GM19240 (cell line): ENCODE data around the gene BUD23.
"Not testable (repeated sequence)": the region's sequence is repeated elsewhere in the genome, so short reads cannot be mapped to it uniquely, and the experiment has no call there.

ENCODE experiments used
- DNase-seq: peaks from one replicate; pipeline ENCODE4 v3.0.0; 2011; ENCODE audit warnings: low spot score; ENCODE audit not compliant: insufficient read length

Gene BUD23

DNA sequence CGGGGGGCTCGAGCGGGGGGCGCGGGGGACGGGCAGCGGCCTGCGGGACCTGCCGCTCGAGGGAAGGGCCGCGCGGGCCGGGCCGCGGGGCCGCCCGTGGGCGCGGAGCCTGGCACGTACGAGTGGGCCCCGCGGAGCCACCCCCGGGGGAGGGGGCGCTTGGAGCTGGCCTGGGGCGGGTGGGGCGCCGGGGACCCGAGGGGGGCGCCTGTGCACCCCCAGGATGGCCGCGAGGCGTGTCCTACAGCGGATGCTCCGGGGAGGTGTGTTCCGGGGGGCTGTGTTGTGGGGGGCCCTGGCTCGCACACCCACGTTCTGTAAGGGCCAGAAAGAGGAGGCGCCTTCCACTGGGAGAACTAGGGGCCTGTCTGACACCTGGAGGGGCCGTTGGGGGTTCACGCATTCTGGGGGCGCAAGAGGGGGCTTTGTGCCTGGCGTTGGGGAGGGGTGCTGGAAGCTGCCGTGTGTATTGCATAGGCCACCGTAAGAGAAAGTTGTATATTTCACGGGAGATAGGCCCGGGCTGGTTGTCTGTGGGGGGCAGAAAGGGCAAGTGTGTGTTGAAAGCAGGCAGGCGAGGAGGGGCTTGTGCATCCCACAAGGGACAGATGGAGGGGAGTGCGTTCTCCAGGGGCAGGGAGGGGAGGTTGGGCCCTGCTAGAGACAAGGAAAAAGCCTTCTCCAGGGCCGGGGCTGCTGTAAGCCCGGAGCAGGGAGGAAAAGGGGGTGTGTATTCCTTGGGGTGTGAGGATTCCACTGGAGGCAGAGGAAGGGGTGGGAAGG is 15.1 kb upstream of the BUD23 start:
- DNase-seq: no peak

GRCh38 chr7:73668886-73669230 is 14.5 kb upstream of the BUD23 start:
- no peak for DNase-seq

DNA sequence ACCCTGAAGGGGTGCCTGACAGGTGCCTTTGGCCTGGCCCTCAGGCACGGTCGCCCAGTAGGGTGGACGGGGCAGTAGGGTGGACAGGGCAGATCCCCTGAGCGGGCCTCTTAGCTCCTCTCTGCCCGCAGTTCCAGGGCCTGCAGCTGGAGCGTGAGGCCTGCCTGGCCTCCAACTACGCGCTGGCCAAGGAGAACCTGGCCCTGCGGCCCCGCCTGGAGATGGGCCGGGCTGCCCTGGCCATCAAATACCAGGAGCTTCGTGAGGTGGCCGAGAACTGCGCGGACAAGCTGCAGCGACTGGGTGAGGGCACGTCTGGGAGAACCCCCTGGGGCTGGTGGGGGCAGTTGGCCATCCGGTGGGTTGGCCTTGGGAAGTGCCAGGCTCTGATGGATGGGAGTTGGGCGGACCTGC is 14.1 kb upstream of the BUD23 start:
- DNase-seq: no peak

DNA sequence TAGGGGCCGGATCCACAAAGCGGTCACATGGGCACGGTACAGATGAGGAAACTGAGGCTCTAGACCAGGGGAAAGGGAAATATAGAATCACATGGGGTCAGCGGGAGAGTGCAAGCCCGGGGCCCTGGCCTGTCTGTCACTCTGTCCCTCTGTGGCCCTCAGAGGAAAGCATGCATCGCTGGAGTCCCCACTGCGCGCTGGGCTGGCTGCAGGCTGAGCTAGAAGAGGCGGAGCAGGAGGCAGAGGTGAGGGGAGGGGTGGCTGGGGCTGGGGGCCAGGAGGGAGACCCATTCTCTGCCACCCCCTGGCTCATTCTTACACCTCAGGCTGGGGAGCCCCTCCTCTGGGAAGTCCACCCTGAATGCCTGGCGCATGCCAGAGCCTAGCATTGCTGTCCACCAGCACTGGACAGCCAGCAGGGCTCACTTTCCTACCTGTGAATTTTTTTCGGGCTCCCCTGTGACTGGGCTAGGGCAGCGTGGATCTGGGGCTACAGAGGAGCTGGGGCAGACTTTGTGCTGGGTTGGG is 13.5 kb upstream of the BUD23 start:
- no peak for DNase-seq

- DNase-seq: no peak
Observed at GRCh38 chr7:73671322-73671661, 12.1 kb upstream of the BUD23 start.

- DNase-seq: no peak
Observed at GRCh38 chr7:73671857-73672445, 11.4 kb upstream of the BUD23 start.

DNA sequence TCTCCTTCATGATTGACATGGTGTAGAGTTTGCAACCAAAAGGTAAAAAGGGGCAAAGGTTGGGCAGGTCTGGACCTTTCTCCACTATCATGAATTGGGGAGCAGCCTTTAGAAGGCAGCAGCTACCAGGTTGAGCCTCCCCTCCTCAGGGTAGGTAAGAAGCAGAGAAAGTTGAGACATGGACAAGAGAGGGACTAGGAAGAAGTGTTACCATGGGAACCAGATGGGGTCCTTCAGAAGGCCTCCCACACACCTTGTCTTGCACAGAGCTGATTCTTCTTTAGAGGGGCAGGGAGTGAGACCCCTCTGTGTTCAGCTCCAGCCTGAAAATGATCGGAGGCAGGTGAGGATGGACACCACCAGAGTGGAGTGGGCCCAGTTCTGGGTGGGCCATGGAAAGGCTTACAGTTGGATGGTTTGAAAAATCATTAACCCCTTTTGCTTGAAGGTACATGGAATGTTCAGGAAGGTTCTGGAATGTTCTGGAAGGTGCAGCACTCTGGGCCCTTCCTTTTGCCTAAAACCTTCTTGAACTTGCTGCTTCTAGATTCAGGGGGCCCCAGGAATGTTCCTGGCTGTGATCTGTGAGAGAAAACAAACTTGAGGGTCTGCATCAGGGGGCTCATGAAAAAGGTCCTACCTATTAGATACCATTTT is 8.8 kb upstream of the BUD23 start:
- DNase-seq: no peak

DNA sequence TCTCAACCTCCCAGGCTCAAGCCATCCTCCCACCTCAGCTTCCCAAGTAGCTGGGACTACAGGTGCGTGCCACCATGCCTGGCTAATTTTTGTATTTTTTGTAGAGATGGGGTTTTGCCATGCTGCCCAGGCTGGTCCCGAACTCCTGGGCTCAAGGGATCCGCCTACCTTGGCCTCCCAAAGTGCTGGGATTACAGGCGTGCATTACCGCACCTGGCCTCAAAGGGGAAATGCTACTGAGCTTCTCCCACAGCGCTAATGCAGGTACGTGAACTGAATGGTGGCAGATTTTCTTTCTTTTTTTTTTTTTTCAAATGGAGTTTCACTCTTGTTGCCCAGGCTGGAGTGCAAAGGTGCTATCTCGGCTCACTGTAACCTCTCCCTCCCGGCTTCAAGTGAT is 7.3 kb upstream of the BUD23 start:
- not testable (repeated sequence) for DNase-seq

DNA sequence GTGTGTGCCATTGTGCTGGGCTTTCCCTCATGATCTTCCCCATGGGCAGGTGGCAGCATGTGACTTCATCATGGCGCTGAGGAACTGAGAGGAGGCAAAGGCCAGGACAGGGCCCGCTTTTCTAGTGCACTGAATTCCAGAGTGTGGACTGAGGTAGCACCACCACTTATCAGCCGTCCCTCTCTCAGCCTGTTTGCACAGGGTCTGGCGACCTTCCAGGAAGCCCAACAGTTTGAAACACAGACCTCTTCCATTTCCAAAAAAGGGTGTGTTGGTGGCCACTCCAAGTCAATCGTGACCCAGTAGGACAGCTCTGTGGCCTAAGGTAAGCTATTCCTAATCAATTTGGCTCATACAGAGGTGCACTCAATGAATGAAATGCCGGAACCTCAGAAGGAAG is 4.5 kb upstream of the BUD23 start:
- DNase-seq: no peak

DNA sequence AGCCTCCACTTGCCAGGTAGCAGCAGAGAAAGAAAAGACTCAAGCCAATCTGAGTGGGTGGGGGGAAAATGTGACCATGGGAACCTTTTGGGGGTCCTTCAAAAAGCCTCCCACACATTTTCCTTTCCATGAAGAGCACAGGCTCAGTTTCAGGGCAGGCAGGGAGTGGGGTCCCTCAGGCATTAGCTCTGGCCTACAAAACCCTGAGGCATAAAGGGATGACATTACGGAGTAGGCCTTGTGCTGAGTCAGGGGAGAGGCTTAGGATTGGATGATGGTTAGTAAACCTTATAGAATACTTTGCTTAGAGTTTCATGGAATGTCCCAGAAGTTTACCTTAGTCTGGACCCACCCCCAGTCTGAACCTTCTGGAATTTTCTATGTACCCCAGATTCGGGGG is 3.7 kb upstream of the BUD23 start:
- DNase-seq: no peak

- DNase-seq: no peak
Observed at GRCh38 chr7:73680501-73680900, 2.9 kb upstream of the BUD23 start.

DNA sequence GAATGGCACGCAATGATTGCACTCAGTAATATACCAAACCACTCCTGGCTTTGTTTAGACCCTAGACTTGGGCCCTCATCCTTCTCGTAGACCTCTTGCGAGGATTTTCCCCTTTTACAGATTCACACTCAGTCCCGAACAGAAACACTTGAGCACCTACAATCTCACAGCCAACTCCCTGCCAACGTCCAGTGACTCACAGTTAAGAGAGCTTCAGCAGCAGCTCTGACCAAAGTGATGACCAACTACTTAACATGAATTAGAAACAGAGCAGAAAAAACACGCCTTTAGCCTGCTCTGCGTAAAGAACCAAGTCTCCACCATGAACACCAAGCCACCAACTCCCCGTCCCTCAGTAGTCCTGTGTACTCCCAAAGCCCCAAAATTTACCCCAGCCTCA is 2.4 kb upstream of the BUD23 start:
- DNase-seq: no peak

DNA sequence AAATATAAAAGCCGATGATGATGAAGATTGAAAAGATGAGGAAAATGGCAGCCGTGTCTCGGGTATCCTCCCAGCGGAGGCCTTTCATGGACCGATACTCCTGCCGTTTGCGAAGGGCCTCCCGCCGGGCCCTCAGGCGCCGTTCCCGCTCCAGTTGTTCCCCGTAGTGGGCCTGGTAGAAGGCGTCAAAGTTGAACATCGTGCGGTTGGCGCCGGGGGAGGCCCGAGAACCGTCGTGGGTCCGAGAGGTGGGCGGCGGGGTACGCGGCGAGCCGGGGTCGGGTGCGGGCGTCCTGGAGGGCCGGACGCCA is 697 bp upstream of the BUD23 start:
- DNase-seq: no peak

- no peak for DNase-seq
Observed at GRCh38 chr7:73683788-73684693, 644 bp downstream of the BUD23 start.

DNA sequence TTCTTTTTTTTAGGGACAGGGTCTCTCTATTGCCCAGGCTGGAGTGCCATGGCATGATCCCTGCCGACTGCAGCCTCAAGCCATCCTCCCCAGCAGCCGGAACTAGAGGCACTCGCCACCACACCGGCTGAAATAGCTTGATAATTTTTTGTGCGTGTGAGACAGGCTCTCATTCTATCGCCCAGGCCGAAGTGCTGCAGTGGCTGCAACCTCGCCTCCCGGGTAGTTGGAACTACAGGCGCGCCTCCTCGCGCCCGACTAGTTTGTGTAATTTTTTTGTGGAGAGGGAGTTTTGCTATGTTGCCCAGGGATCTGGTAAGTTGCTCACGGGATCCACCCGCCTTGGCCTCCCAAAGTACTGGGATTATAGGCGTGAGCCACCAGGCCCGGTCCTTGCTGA is 1.9 kb downstream of the BUD23 start:
- DNase-seq: no peak

DNA sequence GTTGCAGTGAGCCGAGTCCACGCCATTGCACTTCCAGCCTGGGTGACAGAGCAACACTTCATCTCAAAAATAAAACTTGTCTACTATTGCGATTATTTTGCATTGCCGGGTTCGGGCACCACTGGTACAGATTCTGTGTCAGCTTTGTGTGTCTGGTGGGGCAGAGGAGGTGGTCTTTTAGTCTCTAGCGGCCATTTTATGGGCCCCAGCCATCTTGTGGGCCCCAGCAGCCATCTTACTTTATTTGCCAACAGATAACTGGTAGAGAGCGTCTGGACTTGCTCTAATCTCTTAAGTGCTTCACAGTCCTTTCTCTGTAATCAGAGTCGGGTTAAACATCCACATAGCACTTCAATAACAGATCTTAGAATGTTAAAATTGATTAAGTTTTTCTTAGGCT is 4.9 kb downstream of the BUD23 start:
- DNase-seq: no peak

GRCh38 chr7:73690646-73691045 is 7.2 kb downstream of the BUD23 start:
- no peak for DNase-seq

DNA sequence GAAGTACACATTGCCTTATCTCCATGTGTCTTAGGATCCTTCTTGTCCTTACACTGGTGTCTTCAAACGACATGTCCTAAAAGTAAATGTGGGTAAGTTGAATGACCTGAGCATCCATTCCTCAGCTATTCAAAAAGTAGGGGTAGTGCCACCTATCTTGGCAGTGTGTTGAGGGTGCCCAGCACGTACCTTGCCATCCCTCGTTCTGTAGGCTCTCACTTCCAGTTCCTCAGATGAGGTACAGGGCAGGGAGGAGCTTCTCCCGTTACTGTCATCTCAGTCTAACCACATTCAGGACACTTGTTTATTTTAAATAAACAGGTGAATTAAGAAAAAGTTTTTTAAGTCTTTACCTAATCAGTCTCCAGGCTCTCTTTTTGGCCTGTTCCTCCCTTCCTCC is 13.0 kb downstream of the BUD23 start:
- no peak for DNase-seq

DNA sequence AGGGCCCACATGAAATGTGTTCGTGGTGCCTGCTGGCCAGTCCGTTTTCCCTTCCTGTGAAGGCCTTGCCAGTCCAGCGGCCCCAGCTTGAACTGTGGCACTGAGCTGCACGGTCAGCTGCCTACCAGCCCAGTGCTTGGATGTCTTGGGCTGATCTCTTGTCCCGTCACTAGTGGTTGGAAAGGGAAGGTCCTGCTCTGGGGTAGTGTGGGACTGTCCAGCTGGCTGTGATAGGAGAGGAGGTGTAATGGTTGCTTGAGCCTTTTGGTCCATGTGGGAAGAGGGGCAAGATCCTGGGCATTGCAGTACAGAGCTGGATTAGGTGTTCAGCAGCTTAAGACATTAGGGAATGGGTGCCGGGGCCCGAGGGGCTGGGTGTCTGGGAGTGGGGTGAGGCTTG is 15.0 kb downstream of the BUD23 start:
- DNase-seq: no peak

- DNase-seq: no peak
Observed at GRCh38 chr7:73699370-73700068, 16.1 kb downstream of the BUD23 start.

DNA sequence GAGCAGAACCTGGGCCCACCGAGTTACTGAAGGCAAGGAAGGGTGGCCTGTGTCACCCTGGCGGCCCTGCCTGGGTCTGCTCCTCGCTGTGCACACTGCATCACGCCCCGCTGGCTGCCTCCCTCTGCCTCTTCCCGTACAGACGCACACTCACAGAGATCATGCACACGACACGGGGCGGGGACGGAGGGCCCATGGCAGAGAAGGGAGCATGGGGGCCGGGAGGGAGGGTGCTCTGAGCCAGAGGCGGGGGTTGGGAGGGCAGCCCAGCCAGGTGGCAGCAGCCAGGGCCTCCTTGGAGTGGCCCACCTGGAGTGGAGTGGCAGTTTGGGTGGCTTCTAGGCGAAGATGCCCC is 16.6 kb downstream of the BUD23 start:
- DNase-seq: no peak
